GM12878 (cell line): Measurements from ENCODE around the gene ANO8. TPM values are rescaled to one million over a fixed set of nuclear protein-coding genes. Genes with fewer than 3 reads are reported as not detected.

Experiments used
- ATAC-seq: fragments of 200-7000 bp; cut with Tn5 transposase; 3 replicates; pipeline ENCODE4 v1.9.1; 2020; ENCODE audit warnings: mild to moderate bottlenecking, moderate library complexity
- BruUV-seq: library from RNA; stranded (reverse); fragments of 400-500 nt; replicated peaks from 2 replicates; lab custom pipeline; 2021; lab: Mats Ljungman, UMichigan
- CTCF ChIA-PET: fragments of 300-600 bp; sonication (Branson Sonifier 250); formaldehyde crosslinking; extraction: SDS; loops from one replicate; lab custom pipeline; 2021; ENCODE audit warnings: inconsistent platforms; lab: Yijun Ruan, JAX
- POLR2A ChIA-PET: fragments of 350-600 bp; formaldehyde crosslinking; extraction: SDS; loops from one replicate; lab custom pipeline; 2021; ENCODE audit warnings: inconsistent platforms; lab: Charles Lee
- RAD21 ChIA-PET: fragments of 300-600 bp; sonication (Branson Sonifier 250); formaldehyde crosslinking; loops from one replicate; lab custom pipeline; 2023; ENCODE audit warnings: antibody characterized with exemption; ENCODE audit not compliant: unreplicated experiment; lab: Charles Lee
- SMC1A ChIA-PET: fragments of 300-600 bp; sonication (Branson Sonifier 250); formaldehyde crosslinking; loops from one replicate; lab custom pipeline; 2023; ENCODE audit not compliant: unreplicated experiment, uncharacterized antibody; lab: Charles Lee
- DNase-seq: peaks from one replicate; pipeline ENCODE4 v3.0.0-alpha.2; 2011; ENCODE audit warnings: low read depth, low spot score
- FAIRE-seq: peaks from 3 replicates; lab custom pipeline; 2011; peaks lifted over from hg19 to GRCh38; lab: Jason Lieb, UNC
- H2AFZ ChIP-seq: 2 replicates; pipeline ENCODE4 v1.6.0; 2011; ENCODE audit warnings: low read depth, low read length, control low read depth; ENCODE audit not compliant: control insufficient read depth
- H3K27ac ChIP-seq: 2 replicates; pipeline ENCODE4 v1.5.1; 2011; ENCODE audit warnings: control low read depth; ENCODE audit not compliant: control insufficient read depth, insufficient read depth
- H3K27me3 ChIP-seq, 2 experiments: replicated peaks in 1 of 2; 2 replicates each; pipeline versions ENCODE4 v1.6.0 to v1.6.1; 2011; ENCODE audit warnings: low read length in 1 of 2; ENCODE audit not compliant: control insufficient read depth in 2 of 2, insufficient read depth in 2 of 2
- H3K36me3 ChIP-seq, 2 experiments: 2 replicates each; pipeline ENCODE4 v1.5.1; 2011; ENCODE audit warnings: low read length in 1 of 2; ENCODE audit not compliant: control insufficient read depth in 2 of 2, insufficient read depth in 2 of 2
- H3K4me1 ChIP-seq: 2 replicates; pipeline ENCODE4 v1.6.1; 2011; ENCODE audit warnings: mild to moderate bottlenecking, low read length, moderate library complexity, mixed read lengths; ENCODE audit not compliant: control insufficient read depth, insufficient read depth
- H3K4me2 ChIP-seq: 2 replicates; pipeline ENCODE4 v1.6.0; 2011; ENCODE audit warnings: control low read depth; ENCODE audit not compliant: control insufficient read depth, insufficient read depth
- H3K4me3 ChIP-seq: fragments of 200-600 bp; sonication (generic); 2 replicates; pipeline ENCODE4 v1.5.1; 2016
- H3K79me2 ChIP-seq: 2 replicates; pipeline ENCODE4 v1.6.0; 2011; ENCODE audit warnings: low read length; ENCODE audit not compliant: control insufficient read depth, insufficient read depth
- H3K9ac ChIP-seq: 2 replicates; pipeline ENCODE4 v1.8.0; 2011; ENCODE audit warnings: low read length, control low read depth, mixed read lengths; ENCODE audit not compliant: control insufficient read depth, insufficient read depth
- H3K9me3 ChIP-seq: replicated peaks from 3 replicates; pipeline ENCODE4 v1.5.1; 2011; ENCODE audit warnings: mild to moderate bottlenecking, low read length; ENCODE audit not compliant: control insufficient read depth, insufficient read depth
- H4K20me1 ChIP-seq: 2 replicates; pipeline ENCODE4 v1.6.0; 2011; ENCODE audit not compliant: control insufficient read depth, insufficient read depth
- ATF2 ChIP-seq: IDR thresholded peaks from 2 replicates; pipeline ENCODE4 v1.6.1; 2012; ENCODE audit warnings: low read length, inconsistent platforms
- BCL11A ChIP-seq: IDR thresholded peaks from 2 replicates; pipeline ENCODE4 v1.6.1; 2011; ENCODE audit warnings: low read depth, low read length
- CREB1 ChIP-seq: IDR thresholded peaks from 2 replicates; pipeline ENCODE4 v1.6.1; 2012; ENCODE audit warnings: low read depth, mild to moderate bottlenecking, inconsistent platforms
- DPF2 ChIP-seq: fragments of 450-650 bp; IDR thresholded peaks from 2 replicates; pipeline ENCODE4 v1.6.1; 2017; ENCODE audit warnings: mild to moderate bottlenecking
- E4F1 ChIP-seq: fragments of 450-650 bp; IDR thresholded peaks from 2 replicates; pipeline ENCODE4 v1.6.1; 2018; ENCODE audit warnings: borderline replicate concordance, mild to moderate bottlenecking; ENCODE audit not compliant: partially characterized antibody
- EED ChIP-seq: sonication (generic); IDR thresholded peaks from 2 replicates; pipeline ENCODE4 v1.6.1; 2016; ENCODE audit warnings: antibody characterized with exemption, low read depth
- IKZF1 ChIP-seq: fragments of 450-650 bp; conservative IDR thresholded peaks from 2 replicates; pipeline ENCODE4 v1.6.1; 2017; ENCODE audit warnings: antibody characterized with exemption, mild to moderate bottlenecking
- JUNB ChIP-seq: IDR thresholded peaks from 2 replicates; pipeline ENCODE4 v1.6.1; 2016; ENCODE audit warnings: antibody characterized with exemption, mild to moderate bottlenecking
- MAX ChIP-seq: IDR thresholded peaks from 2 replicates; pipeline ENCODE4 v1.6.1; 2012; ENCODE audit warnings: low read depth, low read length, improper control_type of control experiment
- MTA2 ChIP-seq: fragments of 450-650 bp; IDR thresholded peaks from 2 replicates; pipeline ENCODE4 v1.6.1; 2016; ENCODE audit warnings: low read depth, mild to moderate bottlenecking, moderate library complexity
- RAD51 ChIP-seq: fragments of 450-650 bp; IDR thresholded peaks from 2 replicates; pipeline ENCODE4 v1.6.1; 2016; ENCODE audit warnings: moderate library complexity, mild to moderate bottlenecking, inconsistent platforms
- RELB ChIP-seq: fragments of 450-650 bp; IDR thresholded peaks from 2 replicates; pipeline ENCODE4 v1.6.1; 2017; ENCODE audit warnings: low read depth, mild to moderate bottlenecking, moderate library complexity
- SMC3 ChIP-seq: IDR thresholded peaks from 2 replicates; pipeline ENCODE4 v1.6.1; 2011; ENCODE audit warnings: low read length, improper control_type of control experiment, borderline replicate concordance
- STAT3 ChIP-seq: IDR thresholded peaks from 2 replicates; pipeline ENCODE4 v1.6.1; 2011; ENCODE audit warnings: low read depth, low read length, improper control_type of control experiment
- TBL1XR1 ChIP-seq: IDR thresholded peaks from 2 replicates; pipeline ENCODE4 v1.6.1; 2012; ENCODE audit warnings: low read depth, low read length, improper control_type of control experiment
- WGBS: methylation state at CpG from one replicate; pipeline ENCODE4 v1.1.6; 2016; ENCODE audit warnings: low lambda C conversion rate; ENCODE audit not compliant: insufficient replicate concordance, insufficient coverage; ENCODE audit errors: missing lambda C conversion rate; 5-methylcytosine and 5-hydroxymethylcytosine counted together
- in situ Hi-C: fragments of 300-500 bp; cut with MboI; formaldehyde crosslinking; loops from 9 replicates; pipeline ENCODE4 v1.14.3; 2018; ENCODE audit warnings: mixed read lengths
- intact Hi-C: fragments of 100-400 bp; cut with micrococcal nuclease; formaldehyde crosslinking; loops from one replicate; pipeline ENCODE4 v1.14.2; 2022; ENCODE audit not compliant: unreplicated experiment
- polyA plus RNA-seq, 11 experiments: library from polyadenylated mRNA; depleted of rRNA in 4 of 11; unstranded in 6 of 11; stranded (reverse) in 5 of 11; fragments of >200 nt; fragmentation: Nextera tagmentation in 4 of 11; fragmentation: Illumina TruSeq in 1 of 11; extraction: Ambion mirVana in 4 of 11; extraction: Trizol in 1 of 11; gene quantifications; 1 replicate in 1 of 11; 2 replicates in 10 of 11; pipeline versions ENCODE4 v1.2.1 to v1.2.3, GENCODE V29; 2011 to 2016; ENCODE audit warnings: inconsistent platforms in 2 of 11, missing spikeins in 2 of 11, low read depth in 1 of 11
- total RNA-seq, 4 experiments: library from RNA; depleted of rRNA in 3 of 4; stranded (reverse); fragments of >200 nt in 3 of 4; fragmentation: Illumina TruSeq in 1 of 4; extraction: Trizol in 1 of 4; gene quantifications; 2 replicates each; pipeline versions ENCODE4 v1.2.1 to v1.2.3, GENCODE V29; 2013 to 2021

ANO8 gene
- total and polyA plus RNA-seq, 10 of the 15 experiments (the other 5 are each of a cell fraction or from before 2014, with no cell fraction given) = 0.04 to 6.7 (median 1.1) TPM

- TF ChIP-seq JUNB = no peak
Observed at GRCh38 chr19:17376935-17377600, 42.4 kb upstream of the ANO8 start, which contains the start of gene PLVAP (continued).

- ChIA-PET POLR2A (no interaction called here), RAD21 (interaction anchor here (0.7 to 1.5 kb wide), 3 partner anchors 16 to 821 kb away, joined by 3 to 6 read pairs (median 4); partner anchors contain the start of gene BABAM1), CTCF (no interaction called here), SMC1A (interaction anchor here (1.9 kb wide), 1 partner anchor 16 kb away, joined by 4 read pairs; no protein-coding TSS in a partner anchor)
- in situ Hi-C loops (no loop called here), intact Hi-C loops (no loop called here)
- Histone ChIP-seq H3K36me3 (no peaks in the 10 kb centered on the region), H3K4me3 (peak overlapping the region; percentile 46; the same call in 1 of the 2 replicates), H3K4me1 (peaks cover 29% of the 10 kb centered on the region), H3K9me3 (no peaks in the 10 kb centered on the region), H3K27me3 (no peaks in the 10 kb centered on the region; a peak in 1 of 4 replicates), H3K79me2 (no peaks in the 10 kb centered on the region), H3K4me2 (peak overlapping the region; percentile 64), H3K9ac (peak overlapping the region; percentile 38), H2AFZ (peak overlapping the region; percentile 39), H3K27ac (peak overlapping the region; percentile 94), H4K20me1 (no peaks in the 10 kb centered on the region)
- FAIRE-seq (peak; percentile 91), DNase-seq (peak; percentile 94), ATAC-seq (peak; percentile 96)
- no TSS peak for BruUV-seq
- WGBS = 4% methylated on average over 8 of the region's 8 CpGs
- TF ChIP-seq CREB1 (peak; percentile 21; the same call in 1 of the 2 replicates), MTA2 (peak; percentile 90), MAX (no peak; the same call in 1 of the 2 replicates), RELB (peak; percentile 92), EED (peak; percentile 85), STAT3 (no peak), TBL1XR1 (peak; percentile 85), RAD51 (peak; percentile 97), ATF2 (peak; percentile 79; the same call in 1 of the 2 replicates), E4F1 (no peak), BCL11A (peak; percentile 80), IKZF1 (peak; percentile 95), DPF2 (peak; percentile 83), SMC3 (no peak)
Observed at GRCh38 chr19:17370026-17370587, 35.5 kb upstream of the ANO8 start.
